HG03060 (cell line): ENCODE measurements around the gene PRR29.

Experiments used
- ATAC-seq: cut with Tn5 transposase; IDR thresholded peaks from one replicate; pipeline ENCODE4 v1.9.1; 2021; ENCODE audit warnings: low read depth, moderate number of reproducible peaks; ENCODE audit not compliant: unreplicated experiment

Gene PRR29

DNA sequence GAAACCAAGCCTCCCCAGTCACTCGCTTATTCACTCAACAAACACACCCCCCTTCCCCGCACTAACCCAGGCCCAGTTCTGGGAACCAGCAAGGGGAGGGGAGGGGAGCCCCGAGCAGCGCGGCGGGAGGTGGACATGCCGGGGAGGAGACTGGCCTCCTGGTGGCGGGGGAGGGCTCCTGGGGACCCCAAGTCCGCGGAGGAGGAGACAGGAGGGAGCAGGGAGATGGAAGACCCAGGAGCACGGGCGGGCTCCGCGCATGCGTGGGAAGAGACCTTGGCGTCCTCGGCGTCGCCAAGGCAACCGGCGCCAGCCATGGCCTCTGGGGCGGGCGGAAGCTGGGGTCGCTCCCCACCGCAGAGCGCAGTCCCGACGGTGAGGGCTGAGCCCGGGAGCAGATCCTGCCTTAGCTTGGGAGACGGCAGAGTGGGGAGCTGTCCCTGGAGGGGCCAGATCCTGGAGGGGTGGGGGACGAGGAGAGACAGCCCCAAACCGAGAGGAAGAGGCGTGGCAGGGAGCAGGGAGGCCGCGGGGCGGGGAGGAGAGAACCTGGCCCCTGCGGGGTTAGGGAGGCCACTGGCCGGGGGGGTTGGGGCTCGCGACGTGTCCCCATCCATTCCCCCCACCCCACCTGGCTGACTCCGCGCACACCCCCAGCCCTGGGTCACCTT lies at the start of gene PRR29:
Gene PRR29, plus strand, starts transcription at position 302 of the 671 bp plus-strand sequence. Its CDS starts 14 bp downstream, at position 316.
- ATAC-seq, result no peak

DNA sequence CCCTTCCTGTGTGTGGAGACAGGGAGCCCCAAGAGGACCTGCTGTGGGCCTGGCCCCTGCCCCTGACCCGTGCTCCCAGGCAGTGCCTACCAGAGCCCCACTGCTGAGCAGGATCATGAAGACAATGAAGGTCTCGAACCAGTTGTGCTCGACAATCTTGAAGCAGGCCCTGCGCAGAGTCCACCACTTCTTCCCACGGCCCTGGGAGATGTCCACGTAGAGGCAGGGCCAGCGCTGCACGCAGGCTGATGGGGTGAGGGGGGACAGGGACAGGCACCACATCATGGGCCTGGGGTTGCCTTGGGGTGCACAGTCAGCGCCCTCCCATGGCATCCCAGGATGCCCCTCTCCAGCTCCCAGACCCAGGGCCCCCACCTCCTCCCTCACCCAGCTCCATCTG lies 49.6 kb upstream of the PRR29 start:
- ATAC-seq, result no peak

DNA sequence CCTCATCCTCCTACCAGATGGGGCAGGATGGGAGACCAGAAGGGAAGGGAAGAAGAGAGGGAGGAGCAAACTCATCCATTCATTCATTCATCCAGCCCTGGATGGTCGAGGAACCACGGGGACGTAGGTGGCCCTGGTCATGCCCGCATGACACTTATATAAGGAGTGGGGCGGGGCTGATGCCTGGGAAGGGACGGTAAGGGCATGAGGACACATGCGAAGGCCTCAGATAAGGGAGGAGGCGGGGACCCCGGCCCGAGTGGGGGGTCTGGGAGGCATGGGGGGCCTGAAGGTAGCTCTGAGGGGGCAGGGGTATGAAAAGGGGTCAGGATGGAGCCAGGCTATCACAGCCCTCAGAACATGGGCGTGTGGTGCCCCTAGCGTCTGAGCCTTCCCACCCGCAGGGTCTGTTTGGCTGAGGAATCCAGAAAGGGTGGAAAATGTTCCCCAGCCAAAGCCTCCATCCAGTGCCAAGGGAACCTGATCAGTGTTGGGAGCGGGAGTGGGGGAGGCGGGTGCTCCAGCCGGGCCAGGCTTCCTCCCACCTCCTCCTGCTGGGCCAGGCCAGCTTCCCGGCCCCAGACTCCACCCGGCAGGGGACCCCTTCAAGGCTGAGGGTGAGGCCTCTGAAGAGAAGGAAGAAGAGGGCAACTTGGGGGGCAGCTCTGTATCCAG lies 48.4 kb upstream of the PRR29 start:
- no peak for ATAC-seq

DNA sequence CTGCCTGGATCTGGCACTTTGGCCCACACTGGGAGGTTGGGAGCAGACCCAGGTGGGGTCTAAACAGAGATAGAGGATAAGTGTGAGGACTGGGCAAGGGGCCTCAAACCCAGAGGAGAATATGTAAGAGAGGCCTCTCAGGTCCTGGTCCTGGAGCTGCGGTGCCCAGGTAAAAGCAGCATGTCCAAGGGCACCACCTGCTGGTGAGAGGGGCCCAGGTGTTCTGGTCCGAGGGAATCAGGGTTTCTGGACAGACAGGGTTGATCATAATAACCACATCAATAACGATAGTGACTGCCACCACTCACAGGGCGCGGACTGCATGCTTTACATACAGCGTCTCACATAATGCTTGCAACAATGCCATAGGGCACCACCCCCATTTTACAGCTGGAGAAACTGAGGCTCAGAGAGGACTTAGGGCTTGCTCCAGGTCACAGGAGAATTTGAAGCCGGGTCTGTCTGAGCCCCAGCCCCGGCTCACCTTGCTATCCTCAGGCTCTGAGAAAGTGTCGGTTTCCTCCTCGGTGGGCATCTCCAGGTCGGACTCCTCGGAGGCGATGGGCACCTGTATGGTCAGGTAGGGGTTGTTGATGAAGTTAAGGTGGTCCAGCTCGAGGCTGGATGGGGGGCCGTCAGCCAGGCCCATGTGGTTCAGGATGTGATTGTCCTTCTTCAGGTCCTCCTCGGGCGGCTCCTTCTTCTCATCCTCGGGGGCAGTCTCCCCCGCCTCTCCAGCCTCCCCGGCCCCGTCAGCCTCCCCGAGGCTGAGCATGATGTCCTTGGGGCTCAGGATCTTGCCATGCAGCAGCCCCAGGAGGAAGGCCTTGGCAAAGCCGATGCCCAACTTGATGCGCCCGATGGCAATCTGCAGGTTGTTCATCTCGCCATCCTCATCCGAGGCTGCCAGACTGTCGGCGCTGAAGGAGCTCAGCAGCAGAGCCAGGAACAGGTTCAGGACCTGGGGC lies 46.9 kb upstream of the PRR29 start:
- ATAC-seq, result no peak

DNA sequence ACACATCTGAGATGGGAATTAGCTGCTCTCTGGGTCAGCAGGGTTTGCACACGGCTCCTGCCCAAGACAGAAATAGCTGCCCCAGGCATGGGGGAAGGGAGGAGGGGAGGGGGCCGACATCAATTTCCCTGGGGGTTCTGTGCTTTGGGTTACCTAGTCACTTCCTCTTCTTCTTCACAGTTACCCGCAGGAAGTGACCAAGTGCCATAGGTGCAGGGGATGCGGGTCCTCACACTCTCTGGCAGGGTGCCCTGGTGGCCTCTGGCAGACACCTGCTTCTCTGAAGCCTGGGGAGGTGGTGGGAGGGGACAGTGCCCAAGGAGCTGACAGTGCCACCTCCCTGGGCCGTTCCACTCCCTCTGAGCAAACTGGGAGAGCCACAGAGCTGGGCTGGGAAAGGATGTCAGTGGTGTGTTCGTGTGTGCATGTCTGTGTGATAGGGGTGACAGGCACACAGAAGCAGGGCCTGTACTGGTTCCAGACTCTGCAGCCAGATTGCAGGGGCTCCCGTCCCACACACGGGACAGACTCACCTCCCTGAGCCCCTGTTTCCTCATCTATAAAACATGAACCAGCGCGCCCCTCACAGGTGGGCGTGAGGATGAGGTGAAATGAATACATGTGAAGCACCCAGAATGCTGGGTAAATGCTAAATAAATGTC lies 43.6 kb upstream of the PRR29 start:
- no peak for ATAC-seq

DNA sequence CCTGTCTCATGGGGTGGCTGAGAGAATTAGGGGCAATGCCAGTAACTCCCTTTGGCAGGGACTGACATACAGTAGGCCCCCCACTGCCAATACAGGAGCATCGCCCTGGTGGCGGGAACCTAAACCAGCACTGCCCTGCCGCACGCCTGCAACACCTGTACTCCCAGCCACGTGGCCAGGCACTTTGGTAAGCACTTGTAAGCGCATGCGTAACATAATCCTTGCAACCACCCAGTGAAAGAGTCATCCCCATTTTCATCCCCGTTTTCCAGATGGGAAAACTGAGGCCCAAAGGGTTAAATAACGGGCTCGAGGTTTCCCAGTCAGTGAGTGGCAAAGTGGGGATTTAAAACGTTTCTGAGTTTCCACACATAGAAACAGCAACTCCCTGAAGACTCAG lies 42.9 kb upstream of the PRR29 start:
- no peak for ATAC-seq

DNA sequence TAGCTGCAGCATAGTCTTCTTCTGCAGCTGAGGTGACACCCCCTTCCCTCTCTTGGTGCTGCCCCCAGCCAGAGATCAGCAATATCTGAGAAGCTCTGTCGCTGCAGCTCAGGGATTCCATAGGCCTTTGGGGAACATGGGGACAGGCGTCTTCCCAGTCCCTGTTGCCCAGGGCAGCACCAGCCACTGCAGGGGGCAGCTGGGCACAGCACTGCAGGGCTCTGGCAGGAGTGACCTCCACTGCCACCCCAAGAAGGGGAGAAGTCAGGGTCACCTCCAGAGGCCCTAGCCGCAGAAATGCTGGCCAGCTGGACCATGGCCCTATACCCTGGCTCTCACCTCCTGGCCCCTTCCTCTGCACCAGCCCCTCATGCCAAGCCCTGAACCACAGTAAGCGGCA lies 42.4 kb upstream of the PRR29 start:
- no peak for ATAC-seq

DNA sequence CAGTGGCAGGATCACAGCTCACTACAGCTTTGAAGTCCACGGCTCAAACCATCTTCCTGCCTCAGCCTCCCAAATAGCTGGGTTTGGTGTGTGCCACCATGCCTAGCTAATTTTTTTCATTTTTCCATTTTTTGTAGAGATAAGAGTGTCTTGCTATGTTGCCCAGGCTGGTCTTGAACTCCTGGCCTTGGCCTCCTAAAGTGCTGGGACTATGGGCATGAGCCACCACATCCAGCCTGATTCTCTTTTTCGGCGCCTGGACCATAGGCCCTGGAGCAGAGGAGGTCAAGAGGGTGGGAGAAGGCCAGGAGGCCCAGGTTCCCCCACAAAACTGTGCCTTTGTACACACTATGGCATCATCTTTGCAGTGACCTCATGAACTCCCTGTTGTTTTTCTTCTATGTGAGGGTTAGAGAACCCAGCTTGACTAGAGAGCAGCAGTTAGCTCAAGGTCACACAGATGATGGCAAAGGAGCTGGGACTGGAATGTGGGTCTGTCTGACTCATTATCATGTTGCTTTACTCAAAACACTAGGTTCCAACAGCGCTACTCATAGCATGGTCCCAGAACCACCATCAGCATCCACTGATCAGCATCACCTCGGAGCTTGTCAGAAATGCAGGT lies 41.7 kb upstream of the PRR29 start:
- no peak for ATAC-seq

DNA sequence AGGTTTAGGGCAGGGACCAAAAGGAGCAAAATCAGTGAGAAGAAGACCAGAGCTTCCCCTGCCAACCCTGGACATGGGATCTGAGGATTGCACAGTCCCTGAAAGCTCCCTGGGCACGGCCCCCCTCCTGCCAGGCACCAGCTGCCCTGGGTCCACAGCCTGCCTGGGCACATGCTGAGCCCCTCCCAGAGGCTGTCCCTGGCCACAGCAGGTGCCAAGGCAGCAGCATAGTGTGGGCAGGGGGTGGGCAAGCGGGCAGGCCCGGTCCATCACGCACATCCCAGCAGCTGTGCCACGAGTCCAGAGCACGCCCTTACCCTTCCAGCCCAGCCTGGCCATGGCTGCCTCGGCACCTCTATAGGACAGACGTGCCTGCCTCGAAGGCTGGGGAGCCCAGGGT lies 38.1 kb upstream of the PRR29 start:
- no peak for ATAC-seq

DNA sequence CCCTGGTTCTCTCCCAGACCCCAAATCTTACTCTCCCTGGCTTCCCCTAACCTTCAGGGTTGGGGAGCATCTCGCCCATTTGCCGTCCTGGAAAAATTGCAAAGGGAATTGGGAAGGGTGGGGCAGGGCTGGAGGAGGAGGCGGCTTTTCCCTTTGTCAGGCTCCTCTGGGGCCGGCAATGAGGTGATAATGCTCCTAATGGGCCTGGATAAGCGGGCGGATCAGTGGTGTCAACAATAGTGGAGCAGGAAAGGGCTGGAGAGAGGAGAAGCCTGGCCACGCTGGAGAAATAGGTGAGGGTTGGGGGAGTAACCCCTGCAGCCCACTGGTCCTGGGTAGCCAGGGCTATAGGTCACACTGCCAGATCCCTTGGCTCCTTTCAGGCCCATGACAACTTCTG lies 37.7 kb upstream of the PRR29 start:
- no peak for ATAC-seq

DNA sequence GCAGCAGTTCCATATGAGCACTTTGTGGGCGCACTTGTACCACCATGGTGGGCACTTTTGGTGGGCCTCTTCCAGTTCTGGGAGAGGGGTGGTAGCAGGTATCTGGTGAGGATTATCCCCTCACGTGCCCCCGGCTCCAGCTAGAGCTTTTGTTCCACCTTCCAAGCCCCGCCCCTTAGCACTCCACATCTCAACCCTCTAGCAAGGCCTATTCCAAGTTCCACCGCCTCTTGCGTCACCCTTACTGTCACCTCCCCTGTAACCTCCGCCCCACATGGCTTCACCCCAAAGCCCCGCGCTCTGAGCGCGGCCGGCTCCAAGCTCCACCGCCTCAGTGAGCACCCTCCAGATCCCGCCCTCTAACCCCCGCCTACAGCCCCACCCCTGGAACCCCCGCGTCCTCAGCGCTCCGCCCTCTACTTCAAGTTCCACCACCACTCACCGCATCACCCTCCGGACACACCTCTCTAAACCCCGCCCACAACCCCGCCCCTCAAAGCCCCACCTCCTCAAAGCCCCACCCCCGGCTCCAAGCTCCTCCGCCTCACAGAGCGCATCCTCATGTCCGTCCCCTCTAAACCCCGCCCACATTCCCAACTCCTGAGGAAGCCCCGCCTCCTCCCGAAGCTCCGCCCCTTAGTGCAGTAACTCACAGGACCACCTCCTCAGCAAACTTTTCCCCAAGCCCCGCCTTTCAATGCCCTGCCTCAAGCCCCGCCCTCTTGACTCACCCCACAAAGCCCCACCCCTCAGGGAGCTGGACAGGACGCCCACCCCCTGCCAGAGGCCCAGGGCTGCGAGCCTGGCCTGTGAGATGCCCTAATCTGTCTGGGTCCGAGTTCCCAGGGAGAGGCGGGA lies 36.6 kb upstream of the PRR29 start:
- no peak for ATAC-seq

DNA sequence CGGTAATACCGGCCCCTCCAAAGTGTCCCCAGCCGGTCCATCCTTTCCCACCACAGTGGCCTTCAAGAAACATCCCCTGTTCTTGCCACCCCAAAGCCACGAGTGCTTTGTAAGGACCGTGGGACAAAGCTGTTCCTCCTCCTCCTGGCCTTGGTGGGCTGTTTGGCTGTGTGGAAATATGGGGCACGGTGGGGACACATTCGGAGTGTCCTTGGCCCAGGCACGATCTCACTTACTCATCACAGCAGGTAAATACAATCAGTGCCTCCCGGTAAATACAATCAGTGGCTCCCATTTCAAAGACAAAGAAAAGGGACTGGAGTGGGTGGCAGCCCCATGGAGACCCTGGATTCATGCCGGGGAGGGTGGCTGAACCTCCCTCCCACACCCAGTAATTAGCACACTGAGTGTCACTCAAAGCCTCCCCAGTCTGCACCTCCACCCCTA lies 35.8 kb upstream of the PRR29 start:
- ATAC-seq, result no peak

DNA sequence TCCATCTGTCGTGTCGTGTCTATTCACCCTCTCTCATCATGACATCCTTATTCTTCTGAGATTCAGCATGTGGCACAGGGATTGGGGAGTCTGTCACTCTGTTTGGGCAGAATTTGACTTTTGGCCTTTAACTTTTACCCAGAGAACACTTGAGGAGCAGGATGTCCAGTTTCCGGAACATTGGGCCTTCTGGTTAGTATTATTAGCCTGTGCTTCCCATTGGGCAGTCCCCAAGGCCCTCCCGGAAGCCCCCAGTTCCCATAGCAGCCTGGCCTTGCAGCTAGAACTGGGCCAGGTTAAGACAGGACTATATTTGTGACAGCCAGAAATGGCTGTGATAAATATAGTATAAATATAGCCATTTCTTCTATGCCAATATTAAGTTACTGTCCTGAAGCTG lies 35.0 kb upstream of the PRR29 start:
- ATAC-seq, result no peak

DNA sequence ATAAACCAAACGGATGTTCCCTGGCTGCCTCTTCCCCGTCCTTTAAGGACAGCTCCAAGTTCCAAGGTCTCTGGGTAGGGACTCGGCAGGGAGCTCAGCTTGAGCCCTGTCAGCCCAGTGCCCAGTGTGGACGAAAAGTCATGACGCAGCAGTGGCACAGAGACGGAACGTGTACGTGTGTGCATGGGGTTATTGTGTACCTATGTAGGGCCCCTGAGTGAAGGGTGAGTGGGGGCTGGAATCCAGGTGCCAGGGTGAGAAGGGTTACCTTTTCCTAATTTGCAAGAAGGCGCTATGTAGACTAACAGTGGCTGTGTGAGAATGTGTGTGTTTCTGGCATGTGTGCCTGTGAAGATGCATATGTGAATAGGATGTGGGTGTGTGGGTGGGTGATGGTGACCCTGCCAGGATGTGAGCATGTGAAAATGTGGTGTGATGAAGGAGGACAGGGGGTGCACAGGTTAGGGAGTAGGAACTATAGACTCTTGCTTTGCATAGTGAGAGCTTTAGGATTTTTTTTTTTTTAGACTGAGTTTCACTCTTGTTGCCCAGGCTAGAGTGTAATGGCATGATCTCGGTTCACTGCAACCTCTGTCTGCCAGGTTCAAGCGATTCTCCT lies 31.4 kb upstream of the PRR29 start:
- ATAC-seq, result no peak

DNA sequence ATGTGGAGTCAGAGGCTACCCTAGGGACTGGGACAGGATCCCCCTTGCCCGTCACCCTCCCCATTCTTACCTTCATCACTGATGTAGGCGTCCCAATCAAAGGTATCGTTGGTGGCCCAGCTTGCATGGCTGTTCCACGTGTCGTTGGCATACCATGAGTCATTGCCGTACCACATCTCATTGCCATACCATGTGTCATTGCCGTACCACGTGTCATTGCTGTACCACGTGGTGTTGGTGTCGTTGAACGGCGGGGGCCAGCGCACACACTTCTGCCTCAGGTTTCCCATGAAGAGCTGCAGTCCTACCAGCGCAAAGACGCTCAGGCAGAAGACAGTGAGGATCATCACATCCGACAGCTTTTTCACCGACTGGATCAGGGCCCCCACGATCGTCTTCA lies 30.2 kb upstream of the PRR29 start:
- ATAC-seq, result no peak

DNA sequence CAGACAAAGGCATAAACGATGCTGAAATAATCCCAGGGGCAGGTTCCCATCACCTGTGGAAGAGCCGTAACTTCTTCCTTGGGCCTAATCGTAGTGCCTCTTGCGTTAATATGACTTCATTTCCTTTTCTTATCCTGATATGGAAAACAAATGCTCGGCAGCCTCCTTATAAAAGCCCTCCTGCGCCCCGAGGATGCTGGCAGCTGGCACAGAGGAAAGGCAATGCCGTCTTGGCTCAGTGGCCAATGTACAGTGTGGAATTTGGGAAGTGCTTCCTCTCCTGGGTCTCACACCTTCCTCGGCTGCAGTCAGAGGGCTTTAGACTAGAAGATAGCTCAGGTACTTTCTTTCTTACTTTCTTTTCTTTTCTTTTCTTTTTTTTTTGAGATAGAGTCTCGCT lies 28.9 kb upstream of the PRR29 start:
- ATAC-seq, result no peak

DNA sequence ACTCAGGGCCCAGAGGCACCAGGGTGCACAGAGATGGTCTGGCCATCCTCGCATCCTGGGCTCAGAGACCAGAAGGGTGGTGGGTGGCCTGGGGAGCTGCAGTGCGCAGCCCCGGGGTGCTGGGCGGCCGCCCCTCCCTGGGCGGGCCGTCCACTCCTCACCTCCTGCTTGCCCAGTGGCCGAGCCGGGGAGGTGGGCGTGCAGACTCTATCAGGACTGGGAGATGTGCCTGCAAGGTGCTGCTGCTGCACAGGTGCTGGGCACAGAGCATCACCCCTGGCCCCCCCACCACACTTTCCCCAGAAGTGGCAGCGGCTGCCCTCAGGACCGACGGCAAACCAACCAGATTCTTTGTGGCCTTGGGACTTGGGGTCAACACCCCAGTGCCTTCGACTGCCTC lies 25.4 kb upstream of the PRR29 start, which contains the start of gene SCN4A:
Gene SCN4A, minus strand, starts transcription at position 123 of the 400 bp plus-strand sequence. Its CDS starts 77 bp downstream, at position 46.
- ATAC-seq, result no peak

DNA sequence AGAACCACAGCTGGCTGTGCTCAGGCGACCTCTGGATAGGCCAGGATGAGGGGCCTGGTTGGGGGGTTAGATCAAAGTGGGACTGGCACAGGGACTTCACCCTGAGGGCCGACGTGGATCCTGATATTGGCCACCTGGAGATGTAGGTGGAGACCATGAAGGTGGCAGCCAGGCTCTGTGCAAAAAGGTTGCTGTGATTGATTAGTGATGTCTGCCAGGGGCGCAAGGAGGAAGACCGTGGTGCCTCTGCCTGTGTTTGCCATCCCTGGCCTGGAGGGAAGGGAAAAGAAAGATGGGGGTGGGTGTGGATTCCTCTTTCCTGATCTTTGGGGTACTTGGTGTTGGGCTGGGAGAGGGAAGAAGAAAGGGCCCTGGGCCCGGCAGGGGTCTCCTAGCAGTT lies 24.9 kb upstream of the PRR29 start:
- ATAC-seq, result no peak
